Effector memory CD4-positive, alpha-beta T cell (primary cell): Measurements from ENCODE around the gene KNSTRN.

Experiments
- DNase-seq, 3 donors: peaks; one replicate each; pipeline ENCODE4 v3.0.0-alpha.2; 2020
- H3K27ac ChIP-seq: 2 replicates; pipeline ENCODE4 v1.7.0; 2013; ENCODE audit warnings: mild to moderate bottlenecking, low read length, moderate library complexity; ENCODE audit not compliant: insufficient read depth, poor library complexity, severe bottlenecking
- H3K27me3 ChIP-seq: replicated peaks from 2 replicates; pipeline ENCODE4 v1.7.0; 2013; ENCODE audit warnings: mild to moderate bottlenecking, low read length; ENCODE audit not compliant: insufficient read depth, control insufficient read depth, poor library complexity, severe bottlenecking
- H3K36me3 ChIP-seq: 2 replicates; pipeline ENCODE4 v1.7.0; 2013; ENCODE audit warnings: mild to moderate bottlenecking, low read length, moderate library complexity; ENCODE audit not compliant: control insufficient read depth, insufficient read depth
- H3K4me1 ChIP-seq: 2 replicates; pipeline ENCODE4 v1.7.0; 2013; ENCODE audit warnings: low read length, mild to moderate bottlenecking; ENCODE audit not compliant: control insufficient read depth, insufficient read depth, poor library complexity, severe bottlenecking
- H3K4me3 ChIP-seq: 2 replicates; pipeline ENCODE4 v1.7.0; 2013; ENCODE audit warnings: low read length, low read depth, mild to moderate bottlenecking; ENCODE audit not compliant: insufficient read depth, poor library complexity, severe bottlenecking
- H3K9me3 ChIP-seq: 2 replicates; pipeline ENCODE4 v1.7.0; 2013; ENCODE audit warnings: mild to moderate bottlenecking, low read length, moderate library complexity; ENCODE audit not compliant: control insufficient read depth

KNSTRN gene

DNA sequence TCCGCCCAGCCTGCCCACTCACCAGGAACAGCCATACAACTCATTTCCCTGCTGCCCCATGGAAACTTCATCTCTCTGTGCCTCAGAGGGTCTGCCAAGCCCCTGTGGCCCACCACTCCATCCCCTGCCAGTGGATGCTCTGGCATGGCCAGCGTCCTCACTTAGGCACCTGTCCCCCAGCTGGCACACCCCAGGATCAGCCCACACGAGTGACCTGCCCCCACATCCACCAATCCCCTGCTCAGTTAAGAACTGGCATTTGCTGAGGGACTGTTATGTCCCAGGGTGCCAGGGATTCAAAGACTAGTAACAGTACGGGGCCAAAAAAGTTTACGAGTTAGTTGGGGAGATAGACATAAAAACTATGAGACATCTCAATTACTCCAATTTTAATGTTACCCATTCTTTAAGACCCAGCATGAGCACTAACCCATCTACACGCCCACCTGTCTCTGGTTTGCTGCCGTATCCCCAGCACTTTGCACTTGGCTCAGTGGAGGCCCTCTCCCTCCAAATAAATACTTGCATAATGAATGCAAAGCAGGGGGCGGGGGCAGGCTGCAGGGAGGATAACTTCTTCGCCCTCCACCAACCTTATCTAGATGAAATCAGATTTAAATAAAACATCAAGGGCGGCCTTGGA is 46.7 kb downstream of the KNSTRN start:
- no peak overlapping the region for H3K4me3 ChIP-seq
- no peaks in the 10 kb centered on the region for H3K36me3 ChIP-seq
- no peaks in the 10 kb centered on the region for H3K4me1 ChIP-seq
- DNase-seq: no peak
- H3K27me3 ChIP-seq: no peaks in the 10 kb centered on the region
- no peaks in the 10 kb centered on the region for H3K9me3 ChIP-seq
- no peak overlapping the region for H3K27ac ChIP-seq

DNA sequence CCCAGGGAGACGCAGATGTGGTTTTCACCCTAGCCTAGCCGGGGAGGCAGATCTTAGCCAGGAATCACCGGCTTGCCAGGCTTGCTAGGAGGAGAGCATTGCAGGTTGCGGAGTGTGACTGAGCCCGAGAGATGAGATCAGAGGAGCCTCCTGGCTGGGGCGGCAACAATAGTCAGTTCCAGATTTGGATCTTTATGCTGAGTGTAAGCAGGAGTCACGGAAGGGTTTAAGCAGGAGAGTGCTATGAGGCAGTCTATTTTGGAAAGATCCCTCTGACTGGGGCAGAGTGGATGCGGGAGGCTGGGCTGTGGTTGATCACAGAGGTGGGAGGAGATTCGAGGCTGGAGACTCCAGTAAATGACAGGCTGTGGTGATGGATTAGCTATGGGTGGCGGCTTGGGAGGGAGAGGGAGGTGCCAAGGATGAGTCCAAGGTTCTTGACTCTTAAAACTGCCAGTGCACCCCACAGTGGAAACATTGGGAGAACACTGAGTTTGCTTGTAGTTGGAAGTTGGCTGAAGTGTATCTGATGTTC is 47.8 kb downstream of the KNSTRN start:
- Histone ChIP-seq H3K9me3 (no peaks in the 10 kb centered on the region), H3K36me3 (no peaks in the 10 kb centered on the region), H3K4me1 (peaks cover 1% of the 10 kb centered on the region), H3K27me3 (no peaks in the 10 kb centered on the region), H3K27ac (no peak overlapping the region), H3K4me3 (no peak overlapping the region)
- DNase-seq: no peak

DNA sequence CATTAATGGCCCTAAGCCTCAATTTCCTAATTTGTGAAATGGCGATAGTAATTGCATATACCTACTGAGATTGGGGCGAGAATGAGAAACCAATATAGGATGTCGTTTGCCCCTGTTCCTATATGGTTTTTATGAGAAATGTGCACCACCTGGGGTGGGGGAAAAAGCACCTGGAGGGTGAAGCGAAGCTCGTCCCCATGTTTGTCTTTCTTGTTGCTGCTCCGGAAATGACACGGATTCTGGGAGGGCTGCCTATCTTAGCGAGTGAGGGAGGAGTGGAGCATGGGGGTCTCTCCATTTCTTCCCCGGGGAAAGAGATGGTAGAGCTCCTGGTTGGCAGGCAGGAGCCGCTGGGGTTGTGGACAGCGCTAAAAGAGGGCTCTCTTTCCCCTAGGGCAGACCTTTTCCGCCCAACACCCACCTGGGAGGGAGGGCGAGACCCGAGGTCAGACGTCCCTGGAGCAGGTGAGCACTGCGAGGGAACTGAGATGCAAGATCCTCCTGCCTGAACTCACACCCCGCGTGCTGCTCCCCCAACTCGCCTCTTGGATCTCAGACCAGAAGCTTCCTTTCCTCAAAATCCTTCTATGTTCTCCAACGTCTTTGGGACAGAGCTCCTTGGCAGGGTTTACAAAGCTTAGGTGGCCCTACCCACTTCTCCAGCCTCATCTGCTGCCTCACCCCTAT is 52.6 kb downstream of the KNSTRN start:
- Histone ChIP-seq H3K27me3 (peaks cover 8% of the 10 kb centered on the region), H3K4me1 (peaks cover 33% of the 10 kb centered on the region)
- DNase-seq: no peak

DNA sequence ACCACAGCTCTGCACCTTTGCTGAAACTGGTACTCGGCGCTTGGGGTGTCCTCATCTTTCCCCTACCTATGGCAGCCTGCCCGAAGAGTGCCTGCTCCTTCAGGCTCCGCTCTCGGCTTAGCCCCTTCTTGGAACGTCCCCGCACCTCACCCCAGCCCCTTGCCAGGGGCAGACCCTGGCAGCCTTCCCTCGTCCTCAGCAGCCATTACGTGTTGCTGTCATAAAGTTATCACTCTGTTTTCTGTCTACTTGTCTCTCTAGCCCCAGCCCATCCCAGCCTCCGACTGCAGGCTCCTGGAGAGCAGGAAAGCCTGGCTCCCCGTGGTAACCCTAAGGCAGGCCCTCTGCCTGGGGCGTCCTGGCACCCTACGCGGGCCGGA is 53.2 kb downstream of the KNSTRN start:
- Histone ChIP-seq H3K27me3 (peaks cover 8% of the 10 kb centered on the region), H3K36me3 (no peaks in the 10 kb centered on the region), H3K4me3 (peak overlapping the region; percentile 50), H3K4me1 (peaks cover 35% of the 10 kb centered on the region), H3K27ac (no peak overlapping the region), H3K9me3 (no peaks in the 10 kb centered on the region)
- no peak for DNase-seq

More for the DNA sequence above, 52.6 kb downstream of the KNSTRN start:
- no peak overlapping the region for H3K27ac ChIP-seq
- H3K36me3 ChIP-seq: no peaks in the 10 kb centered on the region
- H3K9me3 ChIP-seq: no peaks in the 10 kb centered on the region
- no peak overlapping the region for H3K4me3 ChIP-seq

DNA sequence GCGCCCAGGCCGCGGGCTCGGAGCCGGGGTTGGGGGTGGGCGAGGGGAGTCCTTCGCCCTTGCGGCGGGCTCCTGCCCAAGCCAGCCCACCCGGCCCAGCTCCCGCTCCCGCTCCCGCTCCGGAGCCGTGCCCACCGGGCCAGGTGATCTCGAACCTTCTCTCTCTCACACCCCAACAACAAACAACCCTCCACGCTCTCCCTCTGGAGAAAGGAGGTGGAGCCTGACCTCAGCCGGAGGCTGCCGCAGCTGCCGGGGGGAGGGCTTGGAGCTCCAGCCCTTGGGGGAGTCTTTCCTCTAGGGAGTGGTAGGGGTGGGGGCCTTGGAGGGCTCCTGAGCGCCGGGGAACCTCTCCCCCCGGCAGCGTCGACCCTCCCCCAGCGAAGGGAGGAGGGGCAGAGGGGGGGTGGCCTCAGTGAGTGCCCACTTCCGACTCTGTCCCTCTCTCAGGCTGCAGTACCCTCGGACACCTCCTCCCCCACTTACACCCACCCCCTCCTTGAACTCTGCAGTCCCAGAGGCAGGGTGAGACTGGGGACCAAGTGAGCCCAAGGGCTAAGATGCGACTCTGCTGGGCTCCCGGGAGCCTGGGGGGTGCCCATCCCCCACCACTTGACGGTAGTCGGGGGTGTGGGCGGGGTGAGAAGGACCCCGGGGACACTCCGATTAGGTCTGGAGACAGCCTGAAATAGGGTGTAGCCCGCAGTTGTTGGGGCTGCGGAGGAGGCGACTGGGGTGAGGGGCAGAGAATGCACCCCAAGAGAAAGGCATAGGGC is 53.8 kb downstream of the KNSTRN start:
- Histone ChIP-seq H3K36me3 (no peaks in the 10 kb centered on the region), H3K4me1 (peaks cover 35% of the 10 kb centered on the region), H3K9me3 (no peaks in the 10 kb centered on the region), H3K4me3 (peak overlapping the region; percentile 50), H3K27me3 (peaks cover 8% of the 10 kb centered on the region), H3K27ac (no peak overlapping the region)
- no peak for DNase-seq

DNA sequence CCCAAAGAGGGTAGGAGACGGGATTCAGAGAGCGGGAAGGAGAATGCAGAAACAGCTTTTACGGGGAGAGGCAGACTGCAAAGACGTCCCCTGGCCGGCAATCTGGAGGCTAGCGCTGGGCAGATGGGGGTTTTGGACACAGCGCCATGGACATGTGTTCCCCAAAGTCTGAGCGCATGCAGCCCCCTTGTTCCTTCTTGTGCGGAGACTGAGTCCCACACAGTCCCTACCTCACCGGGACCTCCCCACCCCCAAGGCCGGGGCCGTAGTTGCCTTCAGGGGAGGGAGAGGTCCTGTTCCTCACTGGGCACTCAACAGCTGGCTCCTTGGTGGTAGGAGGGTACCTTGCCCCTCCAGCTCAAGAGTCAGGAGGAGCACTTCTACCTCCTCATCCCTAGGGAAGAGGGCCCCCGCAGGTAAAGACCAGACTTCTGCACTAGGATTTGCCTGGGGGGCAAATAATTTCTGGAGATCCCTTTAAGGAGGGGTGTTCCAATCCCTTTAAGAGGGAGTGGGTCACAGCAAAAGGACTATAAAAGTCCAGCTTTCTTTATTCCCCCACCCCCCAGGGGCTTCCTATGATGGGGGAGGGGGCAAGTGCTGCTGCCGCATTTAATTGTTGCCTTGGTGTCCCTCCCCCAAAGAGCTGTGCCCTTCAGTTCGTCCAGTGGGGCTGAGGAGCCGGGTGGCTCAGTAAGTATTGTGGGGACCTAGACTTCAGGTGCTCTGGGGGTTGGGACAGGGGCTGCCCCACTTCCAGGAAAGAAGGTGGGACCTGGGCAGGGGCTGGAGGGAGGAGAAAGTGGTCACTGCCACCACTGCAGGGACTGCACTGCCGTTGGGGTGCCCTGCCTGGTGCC is 54.6 kb downstream of the KNSTRN start:
- Histone ChIP-seq H3K4me3 (peak overlapping the region; percentile 50), H3K9me3 (no peaks in the 10 kb centered on the region), H3K36me3 (no peaks in the 10 kb centered on the region), H3K27ac (no peak overlapping the region), H3K27me3 (peaks cover 8% of the 10 kb centered on the region), H3K4me1 (peaks cover 35% of the 10 kb centered on the region)
- DNase-seq: no peak

DNA sequence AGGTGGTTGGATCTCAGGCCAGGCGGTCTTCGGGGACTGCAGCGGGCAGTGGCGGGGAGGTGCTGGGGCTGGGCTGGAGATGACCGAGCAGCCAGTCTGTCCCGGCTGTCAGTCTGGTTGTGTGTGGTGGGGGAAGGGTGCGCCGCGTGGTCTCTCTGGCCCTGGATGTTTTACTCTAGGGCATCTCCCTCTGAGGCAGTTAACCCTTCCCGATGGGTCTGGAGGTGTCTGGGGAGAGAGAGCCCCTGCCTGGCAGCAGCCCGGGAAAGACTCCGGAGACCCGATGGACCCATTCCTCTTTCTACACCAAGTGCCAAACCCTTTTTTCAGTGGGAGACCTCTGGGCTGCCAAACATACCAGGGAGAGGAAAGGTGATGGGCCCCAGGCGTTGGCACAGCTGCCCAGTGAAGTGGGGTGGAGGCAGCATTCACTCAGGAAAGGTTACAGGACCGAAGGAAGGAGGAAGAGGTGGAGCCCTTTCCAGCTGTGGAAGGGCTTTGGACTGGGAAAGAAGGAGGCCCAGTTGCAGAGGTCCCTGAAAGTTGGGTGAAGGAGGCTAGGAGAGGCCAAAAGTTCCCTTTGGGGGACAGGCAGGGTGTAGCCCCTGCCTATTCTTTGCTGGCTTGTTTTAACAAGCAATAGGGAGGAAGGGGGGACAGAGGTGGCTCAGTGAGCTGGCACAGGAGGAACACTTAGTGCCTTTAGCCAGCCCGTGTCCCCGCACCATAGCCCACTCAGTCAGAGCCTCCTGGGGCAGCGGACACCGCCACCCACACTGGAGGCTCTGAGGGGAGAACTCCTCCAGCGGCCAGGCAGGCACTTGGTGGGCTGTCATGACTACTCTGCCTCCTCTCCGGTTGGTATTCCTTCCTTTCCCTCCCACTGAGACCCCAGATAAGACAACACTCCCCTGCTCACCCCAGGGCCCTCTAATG is 55.5 kb downstream of the KNSTRN start:
- Histone ChIP-seq H3K36me3 (no peaks in the 10 kb centered on the region), H3K27ac (no peak overlapping the region), H3K27me3 (peaks cover 8% of the 10 kb centered on the region), H3K9me3 (no peaks in the 10 kb centered on the region), H3K4me3 (no peak overlapping the region), H3K4me1 (peaks cover 43% of the 10 kb centered on the region)
- DNase-seq: no peak

DNA sequence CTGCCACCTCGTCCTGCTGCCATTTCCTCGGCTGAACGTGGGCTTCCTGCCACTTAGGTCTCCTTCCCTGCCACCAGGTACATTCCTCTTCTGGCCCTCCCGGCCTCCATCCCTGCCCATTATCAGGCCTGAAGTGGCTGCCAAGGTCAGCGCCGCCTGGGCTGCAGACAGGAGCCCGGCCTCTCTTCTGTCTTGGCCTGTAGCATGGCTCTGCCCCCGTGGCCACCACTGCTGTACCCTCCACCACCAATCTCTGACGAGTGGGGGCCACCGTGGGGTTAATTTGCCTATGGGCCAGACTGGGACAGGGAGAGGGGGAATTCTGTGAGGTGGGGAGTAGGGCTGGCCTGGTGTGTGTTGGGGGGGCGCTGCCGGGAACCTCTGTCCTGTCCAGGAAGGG is 56.2 kb downstream of the KNSTRN start:
- Histone ChIP-seq H3K9me3 (no peaks in the 10 kb centered on the region), H3K4me3 (no peak overlapping the region), H3K36me3 (no peaks in the 10 kb centered on the region), H3K27ac (no peak overlapping the region), H3K4me1 (peaks cover 50% of the 10 kb centered on the region), H3K27me3 (peaks cover 8% of the 10 kb centered on the region)
- DNase-seq: no peak
